ENCODE measurements around the gene SMIM20.

- TF ChIP-seq CTCF (IDR thresholded peaks at IDR 0.05; ENCODE audit: poor library complexity, severe bottlenecking) (no peak), POLR2AphosphoS5 (IDR thresholded peaks at IDR 0.05) (no peak), EZH2 (IDR thresholded peaks at IDR 0.05; ENCODE audit: borderline replicate concordance, insufficient read depth, low read length, poor library complexity, severe bottlenecking) (no peak), EP300 (conservative IDR thresholded peaks at IDR 0.05; ENCODE audit: poor library complexity, severe bottlenecking) (no peak), SMC3 (conservative IDR thresholded peaks at IDR 0.05; ENCODE audit: poor library complexity) (no peak), TAF1 (IDR thresholded peaks at IDR 0.05; ENCODE audit: low read depth) (no peak), REST (IDR thresholded peaks at IDR 0.05; ENCODE audit: borderline replicate concordance) (no peak)
These were observed 34.9 kb upstream of the SMIM20 start for GRCh38 chr4:25879091-25879584.
